NCI-H1092 (cell line): ENCODE data around the gene ADGRG3.
"Not testable (repeated sequence)": the region's sequence is repeated elsewhere in the genome, so short reads cannot be mapped to it uniquely, and the experiment has no call there.

ENCODE experiments used
- DNase-seq: peaks from one replicate; lab custom pipeline; 2025; lab: John Stamatoyannopoulos, UW

ADGRG3 gene

GRCh38 chr16:57663917-57664661, 4.0 kb upstream of the ADGRG3 start:
- DNase-seq, result no peak

DNA sequence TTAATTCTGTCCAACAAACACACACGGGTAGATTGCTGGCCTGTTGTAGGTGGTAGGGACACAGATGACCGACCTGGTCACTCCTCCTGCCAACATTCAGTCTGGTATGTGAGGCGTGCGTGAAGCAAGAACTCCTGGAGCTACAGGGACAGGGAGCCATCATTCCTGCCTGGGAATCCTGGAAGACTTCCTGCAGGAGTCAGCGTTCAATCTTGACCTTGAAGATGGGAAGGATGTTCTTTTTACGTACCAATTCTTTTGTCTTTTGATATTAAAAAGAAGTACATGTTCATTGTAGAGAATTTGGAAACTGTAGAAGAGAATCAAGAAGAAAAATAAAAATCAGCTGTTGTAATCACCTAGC, 3.5 kb upstream of the ADGRG3 start:
- no peak for DNase-seq

DNA sequence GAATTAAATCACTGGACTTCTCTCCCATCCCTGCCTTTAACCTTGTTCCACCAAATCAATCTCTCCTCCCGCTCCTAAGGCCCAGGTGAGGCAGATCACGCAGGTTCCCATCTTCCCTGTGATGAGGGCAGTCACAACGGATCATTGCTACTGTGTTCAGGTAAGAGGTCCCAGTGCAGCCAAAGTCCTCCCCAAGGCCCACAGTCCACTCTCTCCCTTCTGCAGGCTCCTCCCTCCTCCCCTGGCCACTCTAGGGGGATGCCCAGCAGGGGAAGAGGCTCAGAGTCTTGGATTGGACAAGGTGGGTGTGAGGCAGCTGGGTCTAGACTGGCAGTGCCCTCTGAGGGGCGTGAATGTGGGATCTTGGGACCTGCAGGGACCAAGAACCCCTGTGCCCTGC, 2.6 kb upstream of the ADGRG3 start:
- DNase-seq, result no peak

GRCh38 chr16:57666353-57667047, 1.6 kb upstream of the ADGRG3 start:
- DNase-seq, result no peak

DNA sequence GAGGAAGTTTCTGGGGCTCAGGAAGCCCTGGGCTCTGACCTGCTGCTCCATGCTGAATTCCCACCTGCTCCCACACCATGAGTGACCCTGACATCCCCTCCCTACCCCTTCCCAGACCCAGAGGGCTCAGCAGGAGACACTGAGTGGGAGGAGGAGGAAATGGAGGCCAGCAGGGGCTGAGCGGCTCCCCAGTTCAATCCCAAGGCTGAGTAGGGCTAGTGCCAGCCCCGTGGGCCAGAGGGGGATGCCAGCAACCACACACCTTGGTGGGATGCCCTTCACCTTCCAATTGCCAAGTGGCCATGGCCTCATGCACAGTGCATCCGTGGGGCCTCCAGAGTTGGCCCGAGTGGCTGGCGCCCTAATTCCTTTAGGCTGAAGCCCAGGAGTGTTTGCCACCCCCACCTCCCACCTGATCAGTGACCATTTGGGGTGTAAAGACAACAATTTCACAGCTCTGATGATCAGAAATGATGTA, 1.0 kb upstream of the ADGRG3 start:
- no peak for DNase-seq

DNA sequence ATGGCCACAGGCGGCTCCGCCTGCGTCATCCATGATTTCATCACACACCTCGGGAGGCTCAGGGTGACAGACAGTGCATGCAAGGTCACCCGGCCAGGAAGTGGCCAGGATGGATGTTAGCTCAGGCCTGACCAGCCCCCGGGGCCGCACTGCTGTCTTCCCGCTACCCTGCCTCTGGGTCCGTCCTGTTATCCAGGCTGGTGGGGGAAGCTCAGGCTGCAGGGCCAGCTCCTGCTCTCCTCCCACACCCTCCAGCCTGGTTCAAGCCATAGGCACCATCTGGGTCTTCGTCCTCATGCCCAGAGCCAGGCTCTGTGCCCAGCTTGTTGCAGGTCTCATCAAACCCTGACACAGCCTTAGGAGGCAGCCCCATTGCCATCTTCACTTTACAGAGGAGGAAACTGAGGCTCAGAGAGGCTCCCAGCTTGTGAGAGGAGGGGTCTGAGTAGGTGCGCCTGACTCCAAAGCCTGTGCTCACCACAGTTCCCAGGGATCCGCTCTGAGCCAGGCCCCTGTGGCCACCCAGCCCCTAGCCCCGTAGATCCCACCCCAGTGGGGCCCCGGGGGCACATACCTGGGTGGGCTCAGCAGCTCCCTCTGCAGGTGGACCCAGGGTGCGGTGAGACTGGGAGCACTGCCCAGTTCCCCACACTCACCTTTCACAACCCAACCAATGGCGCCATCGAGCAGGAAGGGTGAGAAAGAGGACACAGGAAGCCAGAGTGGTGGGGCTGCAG, 412 bp upstream of the ADGRG3 start:
- DNase-seq, result no peak

- DNase-seq, result no peak
Observed at GRCh38 chr16:57668630-57669475, 747 bp downstream of the ADGRG3 start.

GRCh38 chr16:57669476-57670162, 1.5 kb downstream of the ADGRG3 start:
- DNase-seq, result no peak

GRCh38 chr16:57670196-57670595, 2.1 kb downstream of the ADGRG3 start:
- no peak for DNase-seq

DNA sequence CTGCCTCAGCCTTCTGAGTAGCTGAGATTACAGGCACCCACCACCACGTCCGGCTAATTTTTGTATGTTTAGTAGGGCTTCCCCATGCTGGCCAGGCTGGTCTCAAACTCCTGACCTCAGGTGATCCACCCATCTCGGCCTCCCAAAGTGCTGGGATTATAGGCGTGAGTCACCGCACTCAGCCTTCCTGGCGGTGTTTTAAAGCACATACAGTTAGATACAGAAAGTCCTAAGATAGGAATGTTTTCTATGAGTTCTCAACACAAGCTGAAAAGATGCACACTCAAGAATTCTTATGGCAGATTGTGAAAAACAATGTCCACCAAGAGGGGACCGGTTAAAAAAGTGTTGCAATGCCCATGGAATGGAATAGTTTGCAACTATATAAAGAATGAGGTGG, 3.3 kb downstream of the ADGRG3 start:
- DNase-seq, result not testable (repeated sequence)

DNA sequence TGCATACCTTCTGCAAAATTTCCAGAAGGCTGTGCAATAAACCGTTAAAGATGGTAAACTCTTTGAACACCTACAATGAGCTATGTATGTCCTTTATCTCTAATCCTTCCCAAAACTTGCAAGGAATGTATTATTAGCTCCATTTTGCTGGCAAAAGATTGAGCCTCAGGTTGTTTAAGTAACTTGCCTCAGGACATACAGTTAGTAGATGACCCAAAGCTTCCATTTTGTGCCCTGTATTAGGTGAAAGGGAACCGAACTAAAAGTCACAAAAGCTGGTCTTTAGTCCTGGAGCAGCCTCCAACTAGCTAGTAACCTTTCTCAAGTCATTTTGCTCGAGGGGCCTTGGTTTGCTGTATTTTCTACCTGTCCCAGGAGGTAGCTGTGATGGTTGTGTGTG, 4.3 kb downstream of the ADGRG3 start:
- no peak for DNase-seq

DNA sequence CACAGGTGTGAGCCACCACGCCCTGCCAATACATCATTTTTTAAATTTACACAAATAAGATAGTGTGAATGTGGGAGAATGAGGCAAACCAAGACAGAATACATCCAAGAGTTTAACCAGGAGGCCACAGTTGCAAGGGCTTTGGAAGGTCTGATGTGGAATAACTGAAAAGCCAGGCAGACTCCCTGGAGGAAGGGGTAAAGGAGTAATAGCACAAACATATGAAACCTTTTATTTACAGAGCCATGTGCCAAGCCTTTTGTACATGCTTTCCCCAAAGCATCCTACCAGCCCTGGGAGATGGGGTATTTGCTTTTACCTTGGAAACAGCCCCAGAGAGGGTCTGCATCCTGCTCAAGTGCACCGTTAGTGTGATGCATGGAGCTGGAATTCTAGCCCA, 4.7 kb downstream of the ADGRG3 start:
- no peak for DNase-seq

- no peak for DNase-seq
Observed at GRCh38 chr16:57675741-57676551, 7.8 kb downstream of the ADGRG3 start.

- no peak for DNase-seq
Observed at GRCh38 chr16:57676553-57677085, 8.5 kb downstream of the ADGRG3 start.

GRCh38 chr16:57677622-57678369, 9.7 kb downstream of the ADGRG3 start:
- no peak for DNase-seq

DNA sequence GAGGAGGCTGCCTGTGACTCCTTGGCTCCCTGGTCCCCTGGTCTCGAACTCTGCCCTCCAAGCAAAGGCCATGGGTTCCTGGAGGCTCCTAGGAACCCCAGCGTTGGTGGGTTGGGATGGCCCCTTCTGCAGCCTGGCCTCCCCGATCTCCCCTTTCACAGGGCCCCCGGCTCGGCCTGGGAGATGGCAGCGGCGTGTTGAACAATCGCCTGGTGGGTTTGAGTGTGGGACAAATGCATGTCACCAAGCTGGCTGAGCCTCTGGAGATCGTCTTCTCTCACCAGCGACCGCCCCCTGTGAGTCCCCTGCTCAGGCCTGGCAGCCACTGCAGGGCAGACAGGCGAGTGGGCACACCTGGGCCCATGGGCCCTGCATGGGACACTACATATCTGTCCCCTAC, 10.9 kb downstream of the ADGRG3 start:
- no peak for DNase-seq

DNA sequence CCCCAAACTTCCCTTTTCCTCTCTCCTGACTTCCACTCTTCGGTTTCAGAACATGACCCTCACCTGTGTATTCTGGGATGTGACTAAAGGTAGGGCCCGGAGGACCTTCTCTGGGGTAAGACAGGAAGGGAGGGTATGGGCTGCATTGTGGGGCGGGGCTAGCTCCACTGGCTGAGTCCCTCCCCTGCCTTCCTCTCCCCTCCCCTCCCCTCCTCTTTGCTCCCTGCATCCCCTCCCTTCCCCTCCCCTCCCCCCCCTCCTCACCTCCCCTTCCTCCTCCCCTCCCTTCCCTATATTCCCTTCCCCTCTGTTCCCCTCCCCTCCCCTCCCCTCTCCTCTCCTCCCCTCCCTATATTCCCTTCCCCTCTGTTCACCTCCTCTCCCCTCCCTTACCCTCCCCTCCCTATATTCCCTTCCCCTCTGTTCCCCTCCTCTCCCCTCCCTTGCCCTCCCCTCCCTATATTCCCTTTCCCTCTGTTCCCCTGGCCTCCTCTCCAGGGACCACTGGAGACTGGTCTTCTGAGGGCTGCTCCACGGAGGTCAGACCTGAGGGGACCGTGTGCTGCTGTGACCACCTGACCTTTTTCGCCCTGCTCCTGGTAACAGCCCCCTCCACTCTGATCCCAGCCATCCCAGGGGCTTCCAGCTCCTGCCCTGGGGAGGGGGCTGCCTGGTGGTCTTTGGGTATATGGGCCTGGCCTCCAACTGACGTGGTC, 11.8 kb downstream of the ADGRG3 start:
- DNase-seq, result no peak

- DNase-seq, result no peak
Observed at GRCh38 chr16:57680842-57681375, 12.8 kb downstream of the ADGRG3 start.
